ENCODE results near the gene CFAP70. TPM values are rescaled to one million over a fixed set of nuclear protein-coding genes. Genes with fewer than 3 reads are reported as not detected.

CFAP70 gene
- total RNA-seq, 1 experiment from 2014 or later: 0.24 TPM

- H3K4me3 Mint-ChIP-seq: no peak overlapping the region
- TF ChIP-seq, protein P1, sequence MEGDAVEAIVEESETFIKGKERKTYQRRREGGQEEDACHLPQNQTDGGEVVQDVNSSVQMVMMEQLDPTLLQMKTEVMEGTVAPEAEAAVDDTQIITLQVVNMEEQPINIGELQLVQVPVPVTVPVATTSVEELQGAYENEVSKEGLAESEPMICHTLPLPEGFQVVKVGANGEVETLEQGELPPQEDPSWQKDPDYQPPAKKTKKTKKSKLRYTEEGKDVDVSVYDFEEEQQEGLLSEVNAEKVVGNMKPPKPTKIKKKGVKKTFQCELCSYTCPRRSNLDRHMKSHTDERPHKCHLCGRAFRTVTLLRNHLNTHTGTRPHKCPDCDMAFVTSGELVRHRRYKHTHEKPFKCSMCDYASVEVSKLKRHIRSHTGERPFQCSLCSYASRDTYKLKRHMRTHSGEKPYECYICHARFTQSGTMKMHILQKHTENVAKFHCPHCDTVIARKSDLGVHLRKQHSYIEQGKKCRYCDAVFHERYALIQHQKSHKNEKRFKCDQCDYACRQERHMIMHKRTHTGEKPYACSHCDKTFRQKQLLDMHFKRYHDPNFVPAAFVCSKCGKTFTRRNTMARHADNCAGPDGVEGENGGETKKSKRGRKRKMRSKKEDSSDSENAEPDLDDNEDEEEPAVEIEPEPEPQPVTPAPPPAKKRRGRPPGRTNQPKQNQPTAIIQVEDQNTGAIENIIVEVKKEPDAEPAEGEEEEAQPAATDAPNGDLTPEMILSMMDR (conservative IDR thresholded peaks at IDR 0.05): no peak
- Histone ChIP-seq H3K9ac (ENCODE audit: extremely low read depth, insufficient read length, low read length) (no peak overlapping the region), H3K27ac (ENCODE audit: insufficient read length, low read depth, low read length) (no peak overlapping the region), H2BK20ac (ENCODE audit: low read depth, low read length, poor library complexity, severe bottlenecking) (no peak overlapping the region), H3K23me2 (ENCODE audit: insufficient read length, low read depth, low read length, poor library complexity, severe bottlenecking) (no peaks in the 10 kb centered on the region), H3K9me3 (ENCODE audit: control insufficient read depth, low read depth, low read length) (no peaks in the 10 kb centered on the region), H3K79me2 (ENCODE audit: insufficient read depth, low read length) (no peaks in the 10 kb centered on the region), H2AFZ (ENCODE audit: low read length) (no peak overlapping the region), H3K23ac (ENCODE audit: insufficient read length, low read depth, low read length) (no peak overlapping the region), H3K4me2 (ENCODE audit: insufficient read depth, insufficient read length, low read length) (no peak overlapping the region), H4K8ac (replicated peaks; ENCODE audit: insufficient read length, low read depth, low read length) (no peak overlapping the region), H3K56ac (ENCODE audit: insufficient read length, low read depth, low read length) (no peak overlapping the region), H2BK15ac (ENCODE audit: low read depth, low read length) (no peak overlapping the region), H4K91ac (ENCODE audit: insufficient read length, low read depth, low read length) (no peak overlapping the region), H3K4ac (ENCODE audit: low read depth, low read length) (no peak overlapping the region), H2AK5ac (ENCODE audit: insufficient read length, low read length) (no peak overlapping the region), H2BK5ac (ENCODE audit: insufficient read length, low read length) (no peak overlapping the region), H4K5ac (ENCODE audit: insufficient read length, low read depth, low read length) (no peak overlapping the region), H2BK12ac (ENCODE audit: insufficient read length, low read depth, low read length) (no peak overlapping the region), H3K18ac (ENCODE audit: insufficient read length, low read depth, low read length) (no peak overlapping the region), H4K20me1 (ENCODE audit: control insufficient read depth, insufficient read depth, insufficient read length) (no peaks in the 10 kb centered on the region), H3K14ac (ENCODE audit: insufficient read depth, low read length) (no peak overlapping the region), H3K79me1 (ENCODE audit: insufficient read depth, low read depth, low read length, poor library complexity, severe bottlenecking) (no peaks in the 10 kb centered on the region), H3T11ph (ENCODE audit: low read length) (no peak overlapping the region), H3K4me1 (ENCODE audit: insufficient read depth, low read length) (no peaks in the 10 kb centered on the region), H2BK120ac (ENCODE audit: low read depth, low read length, poor library complexity, severe bottlenecking) (no peak overlapping the region), H3K27me3 (ENCODE audit: insufficient read depth, low read length) (no peaks in the 10 kb centered on the region)
- WGBS (ENCODE audit: extremely low coverage, insufficient read length, low lambda C conversion rate): no CpG with 5 or more reads among the region's 3 CpGs
- H3K9me3 Mint-ChIP-seq: peaks cover 0 to 2% of the 10 kb centered on the region in 2 experiments; a peak in 1 of 5 replicates
- no peak overlapping the region for H3K27ac Mint-ChIP-seq
- no peak for DNase-seq
- no peaks in the 10 kb centered on the region for H3K4me1 Mint-ChIP-seq
- H3K36me3 Mint-ChIP-seq (ENCODE audit: insufficient read depth in 1 of 3, low read depth in 3 of 3): peaks cover 7 to 27% (median 9%) of the 10 kb centered on the region in 3 experiments; a peak in 6 of 7 replicates
- H3K27me3 Mint-ChIP-seq (ENCODE audit: low read depth): peaks cover 2% of the 10 kb centered on the region; the same call in 1 of the 2 replicates
Measured at GRCh38 chr10:73364964-73365363, 6.3 kb upstream of the CFAP70 start.

Measured in H9 (cell line).